GM23338 (cell line): ENCODE results near the gene FOXJ1.

Experiments
- CREB1 ChIP-seq: fragments of 250-450 bp; sonication (Bioruptor Pico); IDR thresholded peaks from 2 replicates; pipeline ENCODE4 v1.5.0; 2020; ENCODE audit warnings: low read depth, mild to moderate bottlenecking, moderate library complexity
- CTCF ChIP-seq, 2 experiments: fragments of 200-600 bp in 1 of 2; sonication (generic) in 1 of 2; conservative IDR thresholded peaks; 2 replicates each; pipeline versions ENCODE4 v1.5.1 to v1.6.1; 2016 to 2017; ENCODE audit warnings: antibody characterized with exemption in 2 of 2, low read depth in 2 of 2, mild to moderate bottlenecking in 2 of 2, moderate library complexity in 1 of 2
- ETS1 ChIP-seq: IDR thresholded peaks from 2 replicates; pipeline ENCODE4 v1.6.1; 2016; ENCODE audit warnings: antibody characterized with exemption
- EZH2 ChIP-seq: fragments of 200-600 bp; sonication (generic); IDR thresholded peaks from one replicate; pipeline ENCODE4 v1.8.0; 2017; ENCODE audit warnings: antibody characterized with exemption, mild to moderate bottlenecking, low read depth; ENCODE audit not compliant: unreplicated experiment
- EZH2phosphoT487 ChIP-seq: fragments of 200-600 bp; sonication (generic); IDR thresholded peaks from one replicate; pipeline ENCODE4 v1.8.1; 2018; ENCODE audit warnings: antibody characterized with exemption; ENCODE audit not compliant: unreplicated experiment
- JUNB ChIP-seq: IDR thresholded peaks from one replicate; pipeline ENCODE4 v1.6.1; 2016; ENCODE audit warnings: antibody characterized with exemption; ENCODE audit not compliant: unreplicated experiment
- NANOG ChIP-seq: IDR thresholded peaks from 2 replicates; pipeline ENCODE4 v1.6.1; 2016; ENCODE audit warnings: antibody characterized with exemption, borderline replicate concordance
- POLR2AphosphoS5 ChIP-seq: IDR thresholded peaks from 2 replicates; pipeline ENCODE4 v1.6.1; 2016; ENCODE audit warnings: antibody characterized with exemption, low read depth
- STAT1 ChIP-seq: IDR thresholded peaks from one replicate; pipeline ENCODE4 v1.6.1; 2016; ENCODE audit warnings: antibody characterized with exemption; ENCODE audit not compliant: unreplicated experiment
- ZNF114 ChIP-seq: fragments of 250-450 bp; sonication (Bioruptor Pico); IDR thresholded peaks from 2 replicates; pipeline ENCODE4 v1.5.0; 2020; ENCODE audit warnings: mild to moderate bottlenecking, moderate library complexity
- ZNF331 ChIP-seq: fragments of 250-450 bp; sonication (Bioruptor Pico); IDR thresholded peaks from 2 replicates; pipeline ENCODE4 v1.5.0; 2020; ENCODE audit warnings: low read depth, mild to moderate bottlenecking, moderate library complexity
- ZNF462 ChIP-seq: fragments of 250-450 bp; sonication (Bioruptor Pico); IDR thresholded peaks from 2 replicates; pipeline ENCODE4 v1.5.0; 2020; ENCODE audit warnings: mild to moderate bottlenecking, moderate library complexity
- TF ChIP-seq, protein P1 (sequence below): IDR thresholded peaks from one replicate; pipeline ENCODE4 v1.6.1; 2018; ENCODE audit warnings: antibody characterized with exemption; ENCODE audit not compliant: unreplicated experiment

DNA sequence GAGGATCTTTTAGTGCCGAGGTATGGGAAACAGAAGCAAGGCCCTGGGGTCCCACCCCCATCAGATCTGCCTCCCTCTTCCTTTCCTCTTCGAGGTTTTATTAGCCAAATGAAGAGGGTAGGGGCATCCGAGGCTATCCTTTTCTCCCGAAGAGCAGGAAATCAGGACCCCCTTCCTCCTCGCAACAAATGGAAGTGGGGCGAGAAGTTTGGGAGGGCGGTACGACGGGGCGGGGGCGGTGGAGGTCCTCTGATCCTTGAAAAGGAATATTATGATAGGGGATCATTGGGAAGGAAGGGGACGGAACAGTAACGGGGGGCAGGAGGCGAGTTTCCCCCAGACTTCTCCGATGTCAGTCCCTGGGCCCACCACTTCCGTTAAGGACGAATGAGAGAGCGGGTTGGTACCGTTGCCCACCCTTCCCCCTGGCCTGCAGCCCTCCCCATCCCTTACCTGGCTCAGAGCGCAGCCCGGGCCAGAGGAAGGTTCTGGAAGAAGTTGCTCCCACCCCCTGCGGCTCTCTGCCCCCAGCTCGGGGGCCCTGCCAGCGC is 309 bp downstream of the FOXJ1 start:
- TF ChIP-seq CREB1 (CRISPR knock-in tag): no peak
- no peak for TF ChIP-seq CTCF (conservative IDR thresholded peaks at IDR 0.05; ENCODE audit: low read depth in 2 of 2)
- no peak for TF ChIP-seq EZH2
- no peak for TF ChIP-seq EZH2phosphoT487
- TF ChIP-seq JUNB: no peak
- no peak for TF ChIP-seq POLR2AphosphoS5
- TF ChIP-seq, protein P1, sequence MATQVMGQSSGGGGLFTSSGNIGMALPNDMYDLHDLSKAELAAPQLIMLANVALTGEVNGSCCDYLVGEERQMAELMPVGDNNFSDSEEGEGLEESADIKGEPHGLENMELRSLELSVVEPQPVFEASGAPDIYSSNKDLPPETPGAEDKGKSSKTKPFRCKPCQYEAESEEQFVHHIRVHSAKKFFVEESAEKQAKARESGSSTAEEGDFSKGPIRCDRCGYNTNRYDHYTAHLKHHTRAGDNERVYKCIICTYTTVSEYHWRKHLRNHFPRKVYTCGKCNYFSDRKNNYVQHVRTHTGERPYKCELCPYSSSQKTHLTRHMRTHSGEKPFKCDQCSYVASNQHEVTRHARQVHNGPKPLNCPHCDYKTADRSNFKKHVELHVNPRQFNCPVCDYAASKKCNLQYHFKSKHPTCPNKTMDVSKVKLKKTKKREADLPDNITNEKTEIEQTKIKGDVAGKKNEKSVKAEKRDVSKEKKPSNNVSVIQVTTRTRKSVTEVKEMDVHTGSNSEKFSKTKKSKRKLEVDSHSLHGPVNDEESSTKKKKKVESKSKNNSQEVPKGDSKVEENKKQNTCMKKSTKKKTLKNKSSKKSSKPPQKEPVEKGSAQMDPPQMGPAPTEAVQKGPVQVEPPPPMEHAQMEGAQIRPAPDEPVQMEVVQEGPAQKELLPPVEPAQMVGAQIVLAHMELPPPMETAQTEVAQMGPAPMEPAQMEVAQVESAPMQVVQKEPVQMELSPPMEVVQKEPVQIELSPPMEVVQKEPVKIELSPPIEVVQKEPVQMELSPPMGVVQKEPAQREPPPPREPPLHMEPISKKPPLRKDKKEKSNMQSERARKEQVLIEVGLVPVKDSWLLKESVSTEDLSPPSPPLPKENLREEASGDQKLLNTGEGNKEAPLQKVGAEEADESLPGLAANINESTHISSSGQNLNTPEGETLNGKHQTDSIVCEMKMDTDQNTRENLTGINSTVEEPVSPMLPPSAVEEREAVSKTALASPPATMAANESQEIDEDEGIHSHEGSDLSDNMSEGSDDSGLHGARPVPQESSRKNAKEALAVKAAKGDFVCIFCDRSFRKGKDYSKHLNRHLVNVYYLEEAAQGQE: no peak
- no peak for TF ChIP-seq ZNF114 (CRISPR knock-in tag)
- TF ChIP-seq ZNF462: no peak
- no peak for TF ChIP-seq ZNF331 (CRISPR knock-in tag)
- no peak for TF ChIP-seq NANOG
- TF ChIP-seq STAT1: no peak
- TF ChIP-seq ETS1: no peak
